HG03064 (cell line): ENCODE results near the gene CST4.
"Not testable (repeated sequence)": the region's sequence is repeated elsewhere in the genome, so short reads cannot be mapped to it uniquely, and the experiment has no call there.

ENCODE experiments used
- ATAC-seq: cut with Tn5 transposase; IDR thresholded peaks from one replicate; pipeline ENCODE4 v1.9.1; 2021; ENCODE audit warnings: low read depth; ENCODE audit not compliant: unreplicated experiment

Gene CST4

GRCh38 chr20:23690581-23690980 is 1.7 kb upstream of the CST4 start:
- ATAC-seq, result no peak

- ATAC-seq, result no peak
Measured at GRCh38 chr20:23689399-23689690, 507 bp upstream of the CST4 start.

- ATAC-seq, result no peak
Measured at GRCh38 chr20:23687986-23688385, 852 bp downstream of the CST4 start.

GRCh38 chr20:23686046-23686750 is 2.6 kb downstream of the CST4 start:
- no peak for ATAC-seq

- ATAC-seq, result not testable (repeated sequence)
Measured at GRCh38 chr20:23685529-23685896, 3.3 kb downstream of the CST4 start.

GRCh38 chr20:23684261-23684660 is 4.6 kb downstream of the CST4 start:
- ATAC-seq, result no peak

- no peak for ATAC-seq
Measured at GRCh38 chr20:23683807-23684206, 5.0 kb downstream of the CST4 start.

GRCh38 chr20:23683281-23683680 is 5.6 kb downstream of the CST4 start:
- ATAC-seq, result no peak

GRCh38 chr20:23680146-23680545 is 8.7 kb downstream of the CST4 start:
- no peak for ATAC-seq

GRCh38 chr20:23679133-23680092 is 9.4 kb downstream of the CST4 start:
- no peak for ATAC-seq

- no peak for ATAC-seq
Measured at GRCh38 chr20:23673209-23673608, 15.6 kb downstream of the CST4 start.

- ATAC-seq, result no peak
Measured at GRCh38 chr20:23672158-23672557, 16.7 kb downstream of the CST4 start.

- ATAC-seq, result no peak
Measured at GRCh38 chr20:23671479-23671878, 17.4 kb downstream of the CST4 start.

- no peak for ATAC-seq
Measured at GRCh38 chr20:23670361-23670760, 18.5 kb downstream of the CST4 start.

GRCh38 chr20:23669866-23670265 is 19.0 kb downstream of the CST4 start:
- ATAC-seq, result no peak

- ATAC-seq, result no peak
Measured at GRCh38 chr20:23669327-23669726, 19.5 kb downstream of the CST4 start.

- no peak for ATAC-seq
Measured at GRCh38 chr20:23668477-23668951, 20.3 kb downstream of the CST4 start.

GRCh38 chr20:23667666-23668065 is 21.2 kb downstream of the CST4 start:
- no peak for ATAC-seq

GRCh38 chr20:23666698-23667097 is 22.1 kb downstream of the CST4 start:
- ATAC-seq, result no peak

GRCh38 chr20:23666189-23666588 is 22.6 kb downstream of the CST4 start:
- no peak for ATAC-seq

- no peak for ATAC-seq
Measured at GRCh38 chr20:23664954-23665353, 23.9 kb downstream of the CST4 start.

GRCh38 chr20:23664046-23664445 is 24.8 kb downstream of the CST4 start:
- not testable (repeated sequence) for ATAC-seq
